HepG2 (cell line): ENCODE data around the gene ZNF207. TPM values are rescaled to one million over a fixed set of nuclear protein-coding genes. Genes with fewer than 3 reads are reported as not detected.

Source experiments
- ATAC-seq: fragments of 200-7000 bp; cut with Tn5 transposase; 3 replicates; pipeline ENCODE4 v1.9.1; 2020; ENCODE audit warnings: mild to moderate bottlenecking, moderate library complexity
- BruUV-seq: library from RNA; stranded (reverse); fragments of 400-500 nt; replicated peaks from 2 replicates; lab custom pipeline; 2021; lab: Mats Ljungman, UMichigan
- CTCF ChIA-PET: fragments of 300-600 bp; formaldehyde crosslinking; extraction: SDS; loops from one replicate; lab custom pipeline; 2021; ENCODE audit warnings: low total read pairs, inconsistent platforms, low intra/inter-chr PET ratio; lab: Yijun Ruan, JAX
- POLR2A ChIA-PET: fragments of 350-600 bp; sonication (Branson Sonifier 250); formaldehyde crosslinking; loops from one replicate; lab custom pipeline; 2020; ENCODE audit warnings: antibody characterized with exemption, inconsistent platforms; lab: Yijun Ruan, JAX
- DNase-seq: peaks from one replicate; pipeline ENCODE4 v3.0.0-alpha.2; 2015; ENCODE audit warnings: low spot score
- FAIRE-seq: peaks from 3 replicates; lab custom pipeline; 2011; peaks lifted over from hg19 to GRCh38; lab: Jason Lieb, UNC
- H2AFZ ChIP-seq: one replicate; pipeline ENCODE4 v1.6.1; 2011; ENCODE audit warnings: low read length, inconsistent platforms
- H3K27ac ChIP-seq: fragments of 300-600 bp; 3 replicates; pipeline ENCODE4 v1.8.0; 2011; ENCODE audit warnings: mixed run types, mild to moderate bottlenecking, mixed read lengths, low read length, inconsistent platforms; ENCODE audit not compliant: insufficient read depth; ENCODE audit errors: extremely low read length
- H3K27me3 ChIP-seq, 2 experiments: fragments of 200-600 bp in 1 of 2; 2 replicates in 1 of 2; 3 replicates in 1 of 2; pipeline versions ENCODE4 v1.6.0 to v1.8.0; 2011; ENCODE audit warnings: low read length in 2 of 2, mild to moderate bottlenecking in 2 of 2, moderate library complexity in 2 of 2, inconsistent platforms in 1 of 2; ENCODE audit not compliant: insufficient read depth in 2 of 2, control insufficient read depth in 1 of 2
- H3K36me3 ChIP-seq, 2 experiments: fragments of 200-600 bp in 1 of 2; replicated peaks in 1 of 2; 2 replicates in 1 of 2; 3 replicates in 1 of 2; pipeline versions ENCODE4 v1.5.1 to v1.8.0; 2011; ENCODE audit warnings: low read length in 2 of 2, inconsistent platforms in 1 of 2; ENCODE audit not compliant: insufficient read depth in 2 of 2, control insufficient read depth in 1 of 2
- H3K4me1 ChIP-seq: 2 replicates; pipeline ENCODE4 v1.5.1; 2012; ENCODE audit warnings: low read length, inconsistent platforms; ENCODE audit not compliant: insufficient read depth
- H3K4me2 ChIP-seq: 2 replicates; pipeline ENCODE4 v1.6.0; 2011; ENCODE audit warnings: low read depth, low read length, inconsistent platforms
- H3K4me3 ChIP-seq, 3 experiments: fragments of 200-600 bp in 1 of 3; sonication (generic), shearing (Covaris generic) in 1 of 3; replicated peaks in 1 of 3; 2 replicates each; pipeline ENCODE4 v1.5.1; 2011 to 2016; ENCODE audit warnings: low read length in 3 of 3, inconsistent platforms in 2 of 3, low read depth in 2 of 3, mild to moderate bottlenecking in 2 of 3, control low read depth in 1 of 3, mixed read lengths in 1 of 3; ENCODE audit not compliant: insufficient read depth in 1 of 3
- H3K79me2 ChIP-seq: one replicate; pipeline ENCODE4 v1.6.1; 2011; ENCODE audit warnings: low read length, inconsistent platforms; ENCODE audit not compliant: insufficient read depth
- H3K9ac ChIP-seq: 2 replicates; pipeline ENCODE4 v1.6.0; 2011; ENCODE audit warnings: mild to moderate bottlenecking, low read depth, low read length, inconsistent platforms; ENCODE audit not compliant: insufficient read depth
- H3K9me3 ChIP-seq: 2 replicates; pipeline ENCODE4 v1.5.1; 2012; ENCODE audit warnings: mild to moderate bottlenecking, low read length
- H4K20me1 ChIP-seq: 2 replicates; pipeline ENCODE4 v1.6.0; 2011; ENCODE audit warnings: inconsistent platforms, mild to moderate bottlenecking, low read length, moderate library complexity; ENCODE audit not compliant: insufficient read depth
- ARHGAP35 ChIP-seq: sonication (generic); formaldehyde crosslinking; IDR thresholded peaks from 2 replicates; pipeline ENCODE4 v1.9.0; 2022; ENCODE audit warnings: mild to moderate bottlenecking, inconsistent platforms, moderate library complexity, missing genetic modification reagents, borderline replicate concordance
- ATF7 ChIP-seq, 2 experiments: fragments of 450-650 bp in 1 of 2; sonication (generic) in 1 of 2; formaldehyde crosslinking in 1 of 2; IDR thresholded peaks; 2 replicates each; pipeline versions ENCODE4 v1.4.0 to v1.6.1; 2016 to 2020; ENCODE audit warnings: antibody characterized with exemption in 1 of 2, mild to moderate bottlenecking in 1 of 2, missing genetic modification reagents in 1 of 2
- CREB1 ChIP-seq, 2 experiments: fragments of 450-650 bp in 1 of 2; IDR thresholded peaks; 2 replicates each; pipeline ENCODE4 v1.6.1; 2016 to 2017; ENCODE audit warnings: control low read depth in 1 of 2, mild to moderate bottlenecking in 1 of 2, missing compliant biosample characterization in 1 of 2, missing genetic modification characterization in 1 of 2
- MEIS1 ChIP-seq: sonication (generic); formaldehyde crosslinking; IDR thresholded peaks from 2 replicates; pipeline ENCODE4 v1.9.0; 2021; ENCODE audit warnings: mild to moderate bottlenecking, missing genetic modification reagents, moderate library complexity, borderline replicate concordance
- MXD4 ChIP-seq: IDR thresholded peaks from 2 replicates; pipeline ENCODE4 v1.6.1; 2016; ENCODE audit warnings: mild to moderate bottlenecking, missing biosample characterization, missing genetic modification reagents
- NCOA5 ChIP-seq: sonication (generic); formaldehyde crosslinking; IDR thresholded peaks from 2 replicates; pipeline ENCODE4 v1.4.0; 2020; ENCODE audit warnings: missing genetic modification reagents
- NFIB ChIP-seq: sonication (generic); formaldehyde crosslinking; IDR thresholded peaks from 2 replicates; pipeline ENCODE4 v1.9.0; 2021; ENCODE audit warnings: missing genetic modification reagents, mild to moderate bottlenecking, borderline replicate concordance
- SMYD3 ChIP-seq: sonication (generic); formaldehyde crosslinking; IDR thresholded peaks from 2 replicates; pipeline ENCODE4 v1.8.1; 2023; ENCODE audit warnings: mild to moderate bottlenecking, missing genetic modification reagents
- ZFP37 ChIP-seq: sonication (generic); formaldehyde crosslinking; IDR thresholded peaks from 2 replicates; pipeline ENCODE4 v1.4.0; 2020; ENCODE audit warnings: missing genetic modification reagents, borderline replicate concordance
- ZFYVE20 ChIP-seq: sonication (generic); formaldehyde crosslinking; IDR thresholded peaks from 2 replicates; pipeline ENCODE4 v1.8.0; 2023; ENCODE audit warnings: low read depth, mild to moderate bottlenecking, moderate library complexity, missing genetic modification reagents, borderline replicate concordance
- ZNF335 ChIP-seq: sonication (generic); formaldehyde crosslinking; IDR thresholded peaks from 2 replicates; pipeline ENCODE4 v1.4.0; 2020; ENCODE audit warnings: missing genetic modification reagents
- ZNF383 ChIP-seq: sonication (generic); formaldehyde crosslinking; IDR thresholded peaks from 2 replicates; pipeline ENCODE4 v1.4.0; 2020; ENCODE audit warnings: missing genetic modification reagents, mild to moderate bottlenecking, borderline replicate concordance
- WGBS: methylation state at CpG from one replicate; pipeline ENCODE4 v1.1.6; 2017; ENCODE audit warnings: low lambda C conversion rate; 5-methylcytosine and 5-hydroxymethylcytosine counted together
- in situ Hi-C: cut with HindIII; loops from 2 replicates; pipeline ENCODE4 v1.10.0; 2017; ENCODE audit warnings: low pct_unique_long_range_greater_than_20kb; ENCODE audit not compliant: extremely low pct_ligation_motif_present
- intact Hi-C: fragments of 100-400 bp; cut with micrococcal nuclease; formaldehyde crosslinking; loops from one replicate; pipeline ENCODE4 v1.10.0; 2022; ENCODE audit not compliant: unreplicated experiment
- polyA plus RNA-seq, 8 experiments: library from polyadenylated mRNA; depleted of rRNA in 3 of 8; stranded (reverse) in 7 of 8; unstranded in 1 of 8; fragments of >200 nt; fragmentation: Illumina TruSeq in 4 of 8; extraction: Trizol in 4 of 8; gene quantifications; 2 replicates each; pipeline versions ENCODE4 v1.2.1 to v1.2.3, GENCODE V29; 2011 to 2016; ENCODE audit warnings: low read depth in 4 of 8, missing spikeins in 1 of 8, mixed read lengths in 1 of 8; ENCODE audit not compliant: insufficient read depth in 1 of 8
- total RNA-seq, 5 experiments: library from RNA; depleted of rRNA; stranded (reverse); fragments of >200 nt; fragmentation: Illumina TruSeq; extraction: Trizol; gene quantifications; 2 replicates each; pipeline ENCODE4 v1.2.3, GENCODE V29; 2016; ENCODE audit warnings: low read depth in 1 of 5
- TF ChIP-seq, protein P1 (sequence below): IDR thresholded peaks from 2 replicates; pipeline ENCODE4 v1.6.1; 2016; ENCODE audit warnings: missing compliant biosample characterization, missing genetic modification reagents, borderline replicate concordance
- TF ChIP-seq, protein P2 (sequence below): sonication (generic); formaldehyde crosslinking; IDR thresholded peaks from 2 replicates; pipeline ENCODE4 v1.5.0; 2020; ENCODE audit warnings: mild to moderate bottlenecking, missing genetic modification reagents

The ZNF207 gene
- total and polyA plus RNA-seq, 2 of the 13 experiments (the other 11 are each of a cell fraction or from before 2014, with no cell fraction given), result 150 to 164 TPM

DNA sequence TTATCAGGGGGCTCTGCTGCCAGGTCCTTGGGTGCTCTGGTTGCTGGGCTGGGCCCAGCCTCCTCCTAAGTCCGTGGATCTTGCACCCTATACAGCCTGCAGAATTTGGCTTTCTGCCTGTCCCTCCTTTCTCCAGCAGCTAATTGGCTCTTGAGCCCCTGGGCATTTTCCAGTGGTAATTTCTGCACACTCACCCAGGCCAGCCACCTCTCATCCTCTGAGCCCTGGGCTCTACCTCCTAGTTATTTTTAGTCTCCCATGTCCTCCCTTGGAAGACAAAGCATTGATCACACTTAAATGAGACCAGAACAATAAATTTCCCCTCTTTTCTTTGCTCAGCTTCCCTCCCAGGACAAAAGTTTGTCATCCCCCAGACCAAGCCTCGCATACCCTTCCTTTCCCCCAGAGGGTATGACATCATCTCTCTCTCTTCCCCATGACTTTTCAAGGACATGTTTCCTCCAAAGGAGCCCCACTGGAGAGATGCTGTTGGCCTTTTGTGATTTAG is 46.1 kb upstream of the ZNF207 start:
- no peak overlapping the region for H2AFZ ChIP-seq
- H3K4me3 ChIP-seq, result no peak overlapping the region
- DNase-seq (no peak), FAIRE-seq (no peak), ATAC-seq (no peak)
- CTCF ChIA-PET, result no interaction called here
- peaks cover 48% of the 10 kb centered on the region for H3K4me1 ChIP-seq
- intact Hi-C loops (loop anchor here (5.0 kb wide), 1 partner anchor 52 kb away; no protein-coding TSS in a partner anchor), in situ Hi-C loops (no loop called here)
- no peaks in the 10 kb centered on the region for H3K36me3 ChIP-seq
- POLR2A ChIA-PET, result no interaction called here
- no peaks in the 10 kb centered on the region for H3K79me2 ChIP-seq
- WGBS, result 17% methylated on average over 2 of the region's 2 CpGs
- H3K27me3 ChIP-seq, result no peaks in the 10 kb centered on the region; a peak in 1 of 5 replicates
- TF ChIP-seq ATF7 (IDR thresholded peaks at IDR 0.05) (peak; percentile 86), ATF7 (CRISPR knock-in tag; IDR thresholded peaks at IDR 0.05) (no peak), CREB1 (IDR thresholded peaks at IDR 0.05) (0 out of 2 replicates have a peak, but pooled peaks have one; percentile 24), CREB1 (CRISPR knock-in tag; IDR thresholded peaks at IDR 0.05) (no peak)
- TF ChIP-seq, protein P1, sequence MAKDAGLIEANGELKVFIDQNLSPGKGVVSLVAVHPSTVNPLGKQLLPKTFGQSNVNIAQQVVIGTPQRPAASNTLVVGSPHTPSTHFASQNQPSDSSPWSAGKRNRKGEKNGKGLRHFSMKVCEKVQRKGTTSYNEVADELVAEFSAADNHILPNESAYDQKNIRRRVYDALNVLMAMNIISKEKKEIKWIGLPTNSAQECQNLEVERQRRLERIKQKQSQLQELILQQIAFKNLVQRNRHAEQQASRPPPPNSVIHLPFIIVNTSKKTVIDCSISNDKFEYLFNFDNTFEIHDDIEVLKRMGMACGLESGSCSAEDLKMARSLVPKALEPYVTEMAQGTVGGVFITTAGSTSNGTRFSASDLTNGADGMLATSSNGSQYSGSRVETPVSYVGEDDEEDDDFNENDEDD (CRISPR knock-in tag), result no peak
- H3K9me3 ChIP-seq, result no peaks in the 10 kb centered on the region
- BruUV-seq, result no TSS peak
- H3K27ac ChIP-seq, result peak overlapping the region; percentile 87
- no peak overlapping the region for H3K9ac ChIP-seq
- H3K4me2 ChIP-seq, result no peak overlapping the region
- no peaks in the 10 kb centered on the region for H4K20me1 ChIP-seq

DNA sequence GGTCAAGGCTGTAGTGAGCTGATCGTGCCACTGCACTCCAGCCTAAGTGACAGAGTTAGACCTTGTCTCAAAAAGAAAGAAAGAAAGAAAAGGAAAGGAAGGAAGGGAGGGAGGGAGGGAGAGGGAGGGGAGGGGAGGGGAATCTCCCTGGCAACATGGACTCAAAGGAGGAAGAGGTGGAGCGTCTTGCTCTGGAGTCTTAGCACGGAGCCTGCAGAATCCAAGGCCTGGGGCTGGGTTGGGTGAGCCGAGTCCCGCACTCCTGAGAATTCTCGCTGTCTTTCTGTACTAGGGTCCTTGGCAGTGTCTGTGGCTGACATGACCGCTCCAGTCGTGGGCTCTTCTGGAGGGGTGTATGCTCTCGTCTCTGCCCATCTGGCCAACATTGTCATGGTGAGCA is 44.9 kb upstream of the ZNF207 start:
- CTCF ChIA-PET, result no interaction called here
- no peak overlapping the region for H3K9ac ChIP-seq
- no peaks in the 10 kb centered on the region for H4K20me1 ChIP-seq
- H3K4me3 ChIP-seq, result no peak overlapping the region
- FAIRE-seq, result no peak
- H3K4me2 ChIP-seq, result no peak overlapping the region
- ATAC-seq, result no peak
- H3K27ac ChIP-seq, result no peak overlapping the region
- H2AFZ ChIP-seq, result no peak overlapping the region
- POLR2A ChIA-PET, result interaction anchor here (0.6 kb wide), 1 partner anchor 14 kb away, joined by 3 read pairs; no protein-coding TSS in a partner anchor
- no peaks in the 10 kb centered on the region for H3K36me3 ChIP-seq
- H3K79me2 ChIP-seq, result no peaks in the 10 kb centered on the region
- no peaks in the 10 kb centered on the region; a peak in 1 of 5 replicates for H3K27me3 ChIP-seq
- BruUV-seq, result no TSS peak
- DNase-seq, result no peak
- in situ Hi-C loops, result no loop called here
- 76% methylated on average over 9 of the region's 9 CpGs for WGBS
- H3K4me1 ChIP-seq, result peaks cover 36% of the 10 kb centered on the region
- intact Hi-C loops, result no loop called here
- no peaks in the 10 kb centered on the region for H3K9me3 ChIP-seq
- TF ChIP-seq, protein P2, sequence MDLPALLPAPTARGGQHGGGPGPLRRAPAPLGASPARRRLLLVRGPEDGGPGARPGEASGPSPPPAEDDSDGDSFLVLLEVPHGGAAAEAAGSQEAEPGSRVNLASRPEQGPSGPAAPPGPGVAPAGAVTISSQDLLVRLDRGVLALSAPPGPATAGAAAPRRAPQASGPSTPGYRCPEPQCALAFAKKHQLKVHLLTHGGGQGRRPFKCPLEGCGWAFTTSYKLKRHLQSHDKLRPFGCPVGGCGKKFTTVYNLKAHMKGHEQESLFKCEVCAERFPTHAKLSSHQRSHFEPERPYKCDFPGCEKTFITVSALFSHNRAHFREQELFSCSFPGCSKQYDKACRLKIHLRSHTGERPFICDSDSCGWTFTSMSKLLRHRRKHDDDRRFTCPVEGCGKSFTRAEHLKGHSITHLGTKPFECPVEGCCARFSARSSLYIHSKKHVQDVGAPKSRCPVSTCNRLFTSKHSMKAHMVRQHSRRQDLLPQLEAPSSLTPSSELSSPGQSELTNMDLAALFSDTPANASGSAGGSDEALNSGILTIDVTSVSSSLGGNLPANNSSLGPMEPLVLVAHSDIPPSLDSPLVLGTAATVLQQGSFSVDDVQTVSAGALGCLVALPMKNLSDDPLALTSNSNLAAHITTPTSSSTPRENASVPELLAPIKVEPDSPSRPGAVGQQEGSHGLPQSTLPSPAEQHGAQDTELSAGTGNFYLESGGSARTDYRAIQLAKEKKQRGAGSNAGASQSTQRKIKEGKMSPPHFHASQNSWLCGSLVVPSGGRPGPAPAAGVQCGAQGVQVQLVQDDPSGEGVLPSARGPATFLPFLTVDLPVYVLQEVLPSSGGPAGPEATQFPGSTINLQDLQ (CRISPR knock-in tag), result no peak
- TF ChIP-seq NFIB (CRISPR knock-in tag), result no peak
- no peak for TF ChIP-seq MXD4 (CRISPR knock-in tag)
- TF ChIP-seq NCOA5 (CRISPR knock-in tag), result no peak
- no peak for TF ChIP-seq MEIS1 (CRISPR knock-in tag)
- no peak for TF ChIP-seq ZFP37
- TF ChIP-seq ZFYVE20, result no peak
- no peak for TF ChIP-seq ARHGAP35 (CRISPR knock-in tag)
- no peak for TF ChIP-seq ZNF335 (CRISPR knock-in tag)
- no peak for TF ChIP-seq SMYD3 (CRISPR knock-in tag)
- TF ChIP-seq ZNF383, result no peak
